Measurements from ENCODE around the gene DCST1.

DNA sequence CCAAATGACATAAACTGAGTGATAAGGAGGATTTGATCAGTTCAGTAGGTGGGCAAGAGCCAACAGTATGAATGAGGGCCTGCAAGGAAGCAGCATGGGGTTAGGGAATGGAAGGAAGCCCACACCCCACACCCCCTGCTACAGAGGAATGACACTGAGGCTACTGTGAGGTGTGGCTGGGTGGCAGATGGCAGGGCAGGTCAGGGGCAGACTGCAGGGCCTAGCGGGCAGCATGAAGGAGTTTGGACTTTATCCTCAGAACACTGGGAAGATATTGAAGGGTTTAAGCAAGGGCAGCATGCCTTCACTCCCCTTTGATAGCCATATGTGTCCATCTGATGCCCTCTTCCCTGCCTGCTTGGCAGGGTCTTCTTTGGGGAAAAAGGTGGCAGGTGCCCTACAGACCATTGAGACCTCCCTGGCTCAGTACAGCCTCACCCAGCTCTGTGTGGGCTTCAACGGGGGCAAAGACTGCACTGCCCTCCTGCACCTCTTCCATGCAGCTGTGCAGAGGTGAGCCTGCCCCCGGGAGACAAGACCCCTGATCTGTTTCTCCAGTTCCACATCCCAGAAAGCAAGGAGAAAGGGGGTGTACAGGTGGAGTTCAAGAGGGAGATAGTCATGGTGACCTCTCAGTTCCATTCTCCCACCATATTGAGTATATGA is 44.3 kb upstream of the DCST1 start:
- TF ChIP-seq GATA2 (IDR thresholded peaks at IDR 0.05; ENCODE audit: low read depth, low read length) (no peak), GATA3 (IDR thresholded peaks at IDR 0.05; ENCODE audit: low read depth, low read length) (no peak)

Measured in SH-SY5Y (cell line).